IMR-90 (cell line): Measurements from ENCODE around the gene CCDC88C. TPM values are rescaled to one million over a fixed set of nuclear protein-coding genes. Genes with fewer than 3 reads are reported as not detected.

Source experiments
- ATAC-seq: fragments of 200-7000 bp; cut with Tn5 transposase; 2 replicates; pipeline ENCODE4 v1.9.1; 2020; ENCODE audit warnings: low read depth, mild to moderate bottlenecking, moderate library complexity
- BruUV-seq: library from RNA; stranded (reverse); fragments of 400-500 nt; replicated peaks from 2 replicates; lab custom pipeline; 2021; lab: Mats Ljungman, UMichigan
- CTCF ChIA-PET: fragments of 300-600 bp; formaldehyde crosslinking; extraction: SDS; loops from one replicate; lab custom pipeline; 2021; ENCODE audit warnings: antibody characterized with exemption; lab: Yijun Ruan, JAX
- POLR2A ChIA-PET: fragments of 300-600 bp; sonication (Branson Sonifier 250); formaldehyde crosslinking; loops from one replicate; lab custom pipeline; 2022; ENCODE audit warnings: antibody characterized with exemption; ENCODE audit not compliant: unreplicated experiment; lab: Charles Lee
- DNase-seq: peaks from one replicate; pipeline ENCODE4 v3.0.0; 2013
- H2AFZ ChIP-seq: replicated peaks from 2 replicates; pipeline ENCODE3; 2013; ENCODE audit warnings: low read length, mild to moderate bottlenecking; ENCODE audit not compliant: poor library complexity
- H2AK5ac ChIP-seq: 2 replicates; pipeline ENCODE4 v1.6.1; 2013; ENCODE audit warnings: low read depth, low read length, inconsistent platforms
- H2AK9ac ChIP-seq: replicated peaks from 2 replicates; pipeline ENCODE3; 2013; ENCODE audit warnings: mild to moderate bottlenecking, low read depth, low read length, moderate library complexity; ENCODE audit not compliant: poor library complexity
- H2BK120ac ChIP-seq: 2 replicates; pipeline ENCODE4 v1.6.1; 2013; ENCODE audit warnings: low read depth, low read length, inconsistent platforms
- H2BK15ac ChIP-seq: 3 replicates; pipeline ENCODE4 v1.6.1; 2013; ENCODE audit warnings: low read depth, low read length, inconsistent platforms
- H2BK20ac ChIP-seq: 2 replicates; pipeline ENCODE4 v1.6.1; 2013; ENCODE audit warnings: low read depth, mild to moderate bottlenecking, inconsistent platforms, low read length, moderate library complexity
- H2BK5ac ChIP-seq: 2 replicates; pipeline ENCODE4 v1.6.1; 2013; ENCODE audit warnings: mild to moderate bottlenecking, low read depth, low read length, inconsistent platforms; ENCODE audit not compliant: poor library complexity, severe bottlenecking
- H3K14ac ChIP-seq: replicated peaks from 2 replicates; pipeline ENCODE4 v1.6.1; 2013; ENCODE audit warnings: low read depth, low read length, inconsistent platforms
- H3K18ac ChIP-seq: 2 replicates; pipeline ENCODE4 v1.6.1; 2013; ENCODE audit warnings: low read depth, low read length, control low read depth
- H3K23ac ChIP-seq: 2 replicates; pipeline ENCODE4 v1.6.1; 2013; ENCODE audit warnings: low read depth, low read length, inconsistent platforms
- H3K27ac ChIP-seq: 2 replicates; pipeline ENCODE4 v1.5.1; 2013; ENCODE audit warnings: mild to moderate bottlenecking, control low read depth, low read length; ENCODE audit not compliant: insufficient read depth
- H3K27me3 ChIP-seq: 2 replicates; pipeline ENCODE4 v1.6.1; 2013; ENCODE audit warnings: low read length; ENCODE audit not compliant: control insufficient read depth, insufficient read depth
- H3K36me3 ChIP-seq: 2 replicates; pipeline ENCODE4 v1.6.1; 2013; ENCODE audit warnings: low read length, mixed read lengths; ENCODE audit not compliant: control insufficient read depth, insufficient read depth
- H3K4ac ChIP-seq: 2 replicates; pipeline ENCODE4 v1.6.1; 2013; ENCODE audit warnings: low read depth, low read length, inconsistent platforms
- H3K4me1 ChIP-seq: 2 replicates; pipeline ENCODE4 v1.6.1; 2013; ENCODE audit warnings: low read length, mixed read lengths; ENCODE audit not compliant: control insufficient read depth, insufficient read depth
- H3K4me2 ChIP-seq: 2 replicates; pipeline ENCODE4 v1.6.1; 2013; ENCODE audit warnings: low read depth, mild to moderate bottlenecking, control low read depth, low read length, moderate library complexity
- H3K4me3 ChIP-seq: 2 replicates; pipeline ENCODE4 v1.5.1; 2013; ENCODE audit warnings: low read depth, mild to moderate bottlenecking, control low read depth, low read length, moderate library complexity; ENCODE audit not compliant: insufficient read depth
- H3K56ac ChIP-seq: 2 replicates; pipeline ENCODE4 v1.6.1; 2013; ENCODE audit warnings: low read length, inconsistent platforms; ENCODE audit not compliant: insufficient read depth; ENCODE audit errors: extremely low read depth
- H3K79me1 ChIP-seq, 2 experiments: 2 replicates each; pipeline ENCODE4 v1.6.1; 2013; ENCODE audit warnings: low read length in 2 of 2, inconsistent platforms in 1 of 2, low read depth in 1 of 2
- H3K9ac ChIP-seq: 2 replicates; pipeline ENCODE4 v1.6.1; 2013; ENCODE audit warnings: low read depth, low read length, control low read depth
- H3K9me1 ChIP-seq: 2 replicates; pipeline ENCODE4 v1.6.1; 2013; ENCODE audit warnings: low read length, inconsistent platforms; ENCODE audit not compliant: insufficient read depth
- H3K9me3 ChIP-seq: 2 replicates; pipeline ENCODE4 v1.6.1; 2013; ENCODE audit warnings: low read length; ENCODE audit not compliant: control insufficient read depth, insufficient read depth
- H4K20me1 ChIP-seq: 2 replicates; pipeline ENCODE4 v1.6.1; 2013; ENCODE audit warnings: low read length, inconsistent platforms; ENCODE audit not compliant: insufficient read depth
- H4K5ac ChIP-seq: 2 replicates; pipeline ENCODE4 v1.6.1; 2013; ENCODE audit warnings: mild to moderate bottlenecking, low read depth, low read length, control low read depth
- H4K8ac ChIP-seq, 2 experiments: 2 replicates each; pipeline ENCODE4 v1.6.1; 2013; ENCODE audit warnings: low read depth in 2 of 2, low read length in 2 of 2, control low read depth in 1 of 2, inconsistent platforms in 1 of 2
- H4K91ac ChIP-seq: 2 replicates; pipeline ENCODE4 v1.6.1; 2013; ENCODE audit warnings: low read depth, low read length, inconsistent platforms; ENCODE audit not compliant: insufficient read depth
- BHLHE40 ChIP-seq: fragments of 150-350 bp; IDR thresholded peaks from 2 replicates; pipeline ENCODE4 v1.6.1; 2016; ENCODE audit warnings: mild to moderate bottlenecking, low read depth, low read length
- CEBPB ChIP-seq: IDR thresholded peaks from 2 replicates; pipeline ENCODE4 v1.6.1; 2012; ENCODE audit warnings: low read depth, low read length, improper control_type of control experiment
- CHD1 ChIP-seq: IDR thresholded peaks from 2 replicates; pipeline ENCODE4 v1.6.1; 2012; ENCODE audit warnings: low read depth, low read length, improper control_type of control experiment
- CTCF ChIP-seq: conservative IDR thresholded peaks from 2 replicates; pipeline ENCODE4 v1.5.1; 2012; ENCODE audit warnings: mild to moderate bottlenecking, low read depth, low read length, improper control_type of control experiment
- FOS ChIP-seq: fragments of 150-350 bp; IDR thresholded peaks from 2 replicates; pipeline ENCODE4 v1.6.1; 2016; ENCODE audit warnings: low read depth, low read length
- MAFK ChIP-seq: IDR thresholded peaks from 2 replicates; pipeline ENCODE4 v1.6.1; 2012; ENCODE audit warnings: low read depth, low read length, improper control_type of control experiment
- MAZ ChIP-seq: IDR thresholded peaks from 2 replicates; pipeline ENCODE4 v1.6.1; 2012; ENCODE audit warnings: low read depth, mild to moderate bottlenecking, low read length, improper control_type of control experiment, moderate library complexity, borderline replicate concordance
- NFE2L2 ChIP-seq: fragments of 150-350 bp; IDR thresholded peaks from 2 replicates; pipeline ENCODE4 v1.6.1; 2016; ENCODE audit warnings: low read depth, mild to moderate bottlenecking, low read length
- POLR2A ChIP-seq: IDR thresholded peaks from 2 replicates; pipeline ENCODE4 v1.6.1; 2012; ENCODE audit warnings: mild to moderate bottlenecking, low read depth, low read length
- RAD21 ChIP-seq: IDR thresholded peaks from 2 replicates; pipeline ENCODE4 v1.6.1; 2012; ENCODE audit warnings: low read length, improper control_type of control experiment
- RCOR1 ChIP-seq: IDR thresholded peaks from 2 replicates; pipeline ENCODE4 v1.6.1; 2012; ENCODE audit warnings: mild to moderate bottlenecking, low read length, improper control_type of control experiment; ENCODE audit not compliant: insufficient replicate concordance
- RFX5 ChIP-seq: IDR thresholded peaks from 2 replicates; pipeline ENCODE4 v1.8.0; 2012; ENCODE audit warnings: low read depth, mild to moderate bottlenecking, low read length, moderate library complexity
- WGBS, 2 experiments: methylation state at CpG; one replicate each; pipeline versions ENCODE4 v1.1.5 to v1.1.7; 2013; ENCODE audit warnings: missing lambda C conversion rate in 2 of 2; ENCODE audit not compliant: insufficient read length in 1 of 2; ENCODE audit errors: extremely low coverage in 2 of 2; 5-methylcytosine and 5-hydroxymethylcytosine counted together
- dilution Hi-C: fragments of 300-500 bp; cut with HindIII; formaldehyde crosslinking; loops from one replicate; pipeline ENCODE4 v1.14.3; 2018; ENCODE audit warnings: low sequenced_read_pairs; ENCODE audit not compliant: unreplicated experiment
- in situ Hi-C: fragments of 300-500 bp; cut with MboI; formaldehyde crosslinking; loops from 3 replicates; pipeline ENCODE4 v1.14.3; 2019; ENCODE audit warnings: low sequenced_read_pairs, inconsistent platforms, mixed read lengths
- intact Hi-C: fragments of 100-400 bp; cut with micrococcal nuclease; formaldehyde crosslinking; loops from 2 replicates; pipeline ENCODE4 v1.10.0; 2022
- polyA plus RNA-seq, 3 experiments: library from polyadenylated mRNA; depleted of rRNA; stranded (reverse); fragments of >200 nt; gene quantifications; 2 replicates each; pipeline ENCODE4 v1.2.3, GENCODE V29; 2012; ENCODE audit warnings: low replicate concordance in 1 of 3
- total RNA-seq: library from RNA; depleted of rRNA; stranded (reverse); fragments of >200 nt; gene quantifications from 2 replicates; pipeline ENCODE4 v1.2.3, GENCODE V29; 2012

The CCDC88C gene
- total and polyA plus RNA-seq, 2 of the 4 experiments (the other 2 are of a cell fraction): 0.17 to 0.18 TPM

DNA sequence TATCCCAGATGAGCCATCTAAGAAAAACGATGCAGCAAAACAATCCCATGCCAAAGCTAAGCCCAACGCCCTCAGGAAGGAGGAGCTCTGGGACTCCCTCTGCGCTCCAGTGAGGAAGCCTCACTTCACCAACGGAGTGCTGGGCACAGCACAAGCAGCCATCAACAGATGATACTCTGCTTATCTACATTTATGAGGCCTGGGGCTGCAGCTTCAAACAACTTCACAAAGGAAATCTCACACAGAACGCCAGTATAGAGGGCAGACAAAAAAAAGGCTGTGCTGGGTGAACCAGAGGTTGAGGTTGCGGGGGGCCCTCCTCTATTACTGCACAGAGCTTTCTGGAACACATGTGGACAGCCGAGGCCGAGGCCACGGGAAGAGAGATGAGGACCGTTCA is 138.3 kb downstream of the CCDC88C start:
- no peak for DNase-seq
- Histone ChIP-seq H2BK20ac (no peak overlapping the region), H3K27me3 (peaks cover 3% of the 10 kb centered on the region), H4K91ac (no peak overlapping the region), H4K5ac (no peak overlapping the region), H2AK5ac (no peak overlapping the region), H2BK120ac (no peak overlapping the region), H3K79me1 (no peaks in the 10 kb centered on the region), H4K8ac (no peak overlapping the region), H2BK15ac (no peak overlapping the region), H3K4me1 (peaks cover 2% of the 10 kb centered on the region; the same call in 1 of the 2 replicates), H3K9me3 (no peaks in the 10 kb centered on the region), H3K14ac (no peak overlapping the region), H3K36me3 (no peaks in the 10 kb centered on the region), H3K27ac (no peak overlapping the region), H3K9me1 (peaks cover 2% of the 10 kb centered on the region; the same call in 1 of the 2 replicates), H3K4me2 (no peak overlapping the region), H2AK9ac (no peak overlapping the region), H2AFZ (no peak overlapping the region), H3K23ac (no peak overlapping the region), H3K4me3 (no peak overlapping the region), H3K9ac (no peak overlapping the region), H4K20me1 (no peaks in the 10 kb centered on the region), H3K18ac (no peak overlapping the region), H2BK5ac (no peak overlapping the region), H3K56ac (no peak overlapping the region), H3K4ac (no peak overlapping the region)
- BruUV-seq: no TSS peak
- intact Hi-C loops: no loop called here
- ATAC-seq: no peak
- dilution Hi-C loops: no loop called here
- ChIA-PET CTCF (no interaction called here), POLR2A (no interaction called here)
- in situ Hi-C loops: no loop called here
- 80% methylated on average over 4 of the region's 10 CpGs; no CpG with 5 or more reads in 1 of the 2 experiments for WGBS, 2 experiments
- TF ChIP-seq MAFK (no peak), CTCF (no peak), CEBPB (no peak), RCOR1 (no peak), FOS (no peak), CHD1 (no peak), BHLHE40 (no peak), RAD21 (no peak), MAZ (no peak), NFE2L2 (no peak), RFX5 (no peak), POLR2A (no peak)
